Prostate gland (tissue), 2 donors: ENCODE data around the gene ACOX1.

Experiments used
- CTCF ChIP-seq, 4 experiments: fragments of 200-600 bp in 2 of 4; fragments of 450-650 bp in 2 of 4; sonication (generic) in 2 of 4; IDR thresholded peaks; 1 replicate in 3 of 4; 2 replicates in 1 of 4; pipeline ENCODE4 v1.5.1; 2016 to 2019; ENCODE audit warnings: antibody characterized with exemption in 4 of 4, mild to moderate bottlenecking in 2 of 4, moderate library complexity in 2 of 4
- POLR2A ChIP-seq: fragments of 450-650 bp; IDR thresholded peaks from one replicate; pipeline ENCODE4 v1.6.1; 2016; ENCODE audit warnings: antibody characterized with exemption, mild to moderate bottlenecking
- POLR2AphosphoS5 ChIP-seq: sonication (generic); formaldehyde crosslinking; IDR thresholded peaks from one replicate; pipeline ENCODE4 v1.6.1; 2017; ENCODE audit warnings: antibody characterized with exemption

GRCh38 chr17:75900691-75901533, 78.1 kb downstream of the ACOX1 start:
- TF ChIP-seq CTCF (IDR thresholded peaks at IDR 0.05) (no peak), POLR2A (no peak), POLR2AphosphoS5 (no peak)
